Large intestine (tissue), 3 donors: ENCODE data around the gene MRPL4. TPM values are rescaled to one million over a fixed set of nuclear protein-coding genes. Genes with fewer than 3 reads are reported as not detected.
A peak's percentile ranks its signal among the peaks of the same experiment; 100 is the strongest.

Experiments used
- DNase-seq, 2 donors: peaks; one replicate each; pipeline versions ENCODE4 v3.0.0 to v3.0.0-alpha.2; 2013
- H3K27ac ChIP-seq: one replicate; pipeline ENCODE4 v1.5.1; 2013; ENCODE audit warnings: low read length
- H3K27me3 ChIP-seq: 2 replicates; pipeline ENCODE4 v1.6.1; 2013; ENCODE audit warnings: low read length; ENCODE audit not compliant: control insufficient read depth, insufficient read depth
- H3K36me3 ChIP-seq: 2 replicates; pipeline ENCODE4 v1.6.1; 2013; ENCODE audit warnings: low read length; ENCODE audit not compliant: control insufficient read depth, insufficient read depth
- H3K4me1 ChIP-seq: one replicate; pipeline ENCODE4 v1.6.1; 2013; ENCODE audit warnings: low read length; ENCODE audit not compliant: control insufficient read depth, insufficient read depth
- H3K4me3 ChIP-seq: one replicate; pipeline ENCODE4 v1.5.1; 2013; ENCODE audit warnings: low read length
- H3K9me3 ChIP-seq: one replicate; pipeline ENCODE4 v1.6.1; 2013; ENCODE audit warnings: mild to moderate bottlenecking, low read depth, low read length, moderate library complexity; ENCODE audit not compliant: control insufficient read depth
- WGBS: methylation state at CpG from one replicate; pipeline ENCODE4 v1.1.5; 2013; ENCODE audit warnings: low lambda C conversion rate; ENCODE audit not compliant: insufficient coverage; 5-methylcytosine and 5-hydroxymethylcytosine counted together
- polyA plus RNA-seq: library from polyadenylated mRNA; unstranded; fragments of 120-200 nt; gene quantifications from one replicate; pipeline ENCODE4 v1.2.1, GENCODE V29; 2013

MRPL4 gene
- polyA plus RNA-seq, 1 donor = 37.2 TPM

DNA sequence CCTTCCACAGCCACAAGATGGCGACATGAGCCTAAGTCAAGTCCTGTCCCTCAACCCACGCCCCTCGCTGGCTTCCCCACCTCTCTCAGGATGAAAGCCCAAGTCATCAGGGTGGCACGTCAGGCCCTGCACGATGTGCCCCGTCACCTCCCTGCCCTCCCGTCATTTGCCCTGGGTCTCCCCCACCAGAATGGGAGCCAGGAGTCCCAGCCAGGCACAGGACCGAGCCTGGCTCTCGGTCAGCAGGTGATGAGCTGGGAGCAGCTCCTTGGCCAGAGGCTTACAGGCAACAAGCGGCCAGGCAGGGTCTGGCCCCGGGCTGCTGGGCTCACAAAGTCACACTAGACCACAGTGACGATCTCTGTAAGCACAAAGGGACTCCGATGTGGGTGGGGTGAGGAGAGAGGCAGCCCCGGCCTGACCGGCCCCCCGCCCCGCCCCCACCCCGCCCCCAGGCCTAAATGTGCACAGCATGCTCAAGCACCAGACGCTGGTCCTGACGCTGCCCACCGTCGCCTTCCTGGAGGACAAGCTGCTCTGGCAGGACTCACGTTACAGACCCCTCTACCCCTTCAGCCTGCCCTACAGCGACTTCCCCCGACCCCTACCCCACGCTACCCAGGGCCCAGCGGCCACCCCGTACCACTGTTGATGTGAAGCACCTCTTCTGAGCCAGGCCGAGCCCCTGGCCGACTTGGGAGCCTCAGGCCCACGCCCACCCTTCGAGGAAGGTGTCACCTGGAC, 7.3 kb downstream of the MRPL4 start:
- no peak overlapping the region for H3K27ac ChIP-seq
- no peaks in the 10 kb centered on the region for H3K9me3 ChIP-seq
- peaks cover 32% of the 10 kb centered on the region for H3K36me3 ChIP-seq
- no CpG with 5 or more reads among the region's 32 CpGs for WGBS
- peak; percentile 69 to 81 for DNase-seq
- H3K4me3 ChIP-seq = no peak overlapping the region
- H3K27me3 ChIP-seq = no peaks in the 10 kb centered on the region
- no peaks in the 10 kb centered on the region for H3K4me1 ChIP-seq

DNA sequence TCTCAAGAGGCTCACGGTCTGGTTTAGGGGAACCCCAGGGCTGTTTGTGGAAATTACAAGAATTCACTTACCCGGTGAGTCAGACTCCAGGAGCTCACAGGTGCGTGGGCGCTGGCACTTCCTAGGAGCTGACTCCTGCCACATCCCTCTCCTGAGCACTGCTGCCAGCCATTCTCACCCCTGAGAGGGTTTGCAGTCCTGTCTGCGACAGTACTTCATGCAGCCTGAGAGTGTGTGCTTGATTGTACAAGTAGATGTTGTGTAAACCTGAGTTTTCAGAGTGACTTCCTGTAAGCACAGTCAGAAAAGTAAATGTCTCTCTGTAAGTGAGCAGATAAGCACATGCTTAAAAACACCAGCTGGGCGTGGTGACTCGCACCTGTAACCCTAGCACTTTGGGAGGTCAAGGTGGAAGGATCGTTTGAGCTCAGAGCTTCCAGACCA, 8.1 kb downstream of the MRPL4 start:
- DNase-seq = no peak
- WGBS = no CpG with 5 or more reads among the region's 8 CpGs
- H3K36me3 ChIP-seq = peaks cover 25% of the 10 kb centered on the region
- H3K27me3 ChIP-seq = no peaks in the 10 kb centered on the region
- no peak overlapping the region for H3K27ac ChIP-seq
- no peak overlapping the region for H3K4me3 ChIP-seq
- no peaks in the 10 kb centered on the region for H3K9me3 ChIP-seq
- H3K4me1 ChIP-seq = no peaks in the 10 kb centered on the region

DNA sequence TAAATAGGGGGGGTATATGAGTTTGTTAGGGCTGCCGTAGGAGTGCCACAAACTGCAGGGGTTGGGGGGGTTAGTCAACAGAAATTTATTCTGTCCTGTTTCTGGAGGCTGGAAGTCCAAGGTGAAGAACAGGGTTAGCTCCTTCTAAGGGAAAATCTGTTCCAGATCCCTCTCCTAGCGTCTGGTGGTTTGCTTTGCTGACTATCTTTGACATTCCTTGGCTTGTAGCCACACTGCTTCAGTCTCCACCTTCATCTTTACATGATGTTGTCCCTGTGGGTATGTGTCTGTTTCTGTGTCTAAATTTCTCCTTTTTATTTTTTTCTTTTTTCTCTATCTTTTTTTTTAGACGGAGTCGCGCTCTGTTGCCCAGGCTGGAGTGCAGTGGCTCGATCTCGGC, 10.8 kb downstream of the MRPL4 start:
- H3K4me3 ChIP-seq = no peak overlapping the region
- WGBS = no CpG with 5 or more reads among the region's 7 CpGs

DNA sequence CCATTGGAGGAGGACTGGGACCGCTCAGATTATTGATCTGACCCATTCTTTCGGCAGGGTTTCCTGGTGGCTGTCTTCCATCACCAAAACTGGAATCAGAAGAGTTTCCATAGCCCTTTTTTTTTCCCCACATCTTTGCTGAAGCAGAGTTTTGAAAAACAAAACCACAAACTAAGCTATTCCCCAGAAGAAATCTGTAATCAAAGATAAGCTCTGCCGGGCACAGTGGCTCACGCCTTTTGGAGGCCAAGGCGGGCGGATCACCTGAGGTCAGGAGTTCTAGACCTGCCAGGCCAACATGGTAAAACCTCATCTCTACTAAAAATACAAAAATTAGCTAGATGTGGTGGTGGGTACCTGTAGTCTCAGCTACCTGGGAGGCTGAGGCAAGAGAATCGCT, 14.7 kb downstream of the MRPL4 start:
- Histone ChIP-seq H3K27me3 (peaks cover 22% of the 10 kb centered on the region), H3K4me3 (no peak overlapping the region), H3K27ac (no peak overlapping the region), H3K36me3 (no peaks in the 10 kb centered on the region), H3K9me3 (peaks cover 6% of the 10 kb centered on the region), H3K4me1 (peaks cover 16% of the 10 kb centered on the region)
- no peak for DNase-seq
- 0% methylated on average over 1 of the region's 7 CpGs for WGBS

More for the DNA sequence above, 10.8 kb downstream of the MRPL4 start:
- Histone ChIP-seq H3K27me3 (no peaks in the 10 kb centered on the region), H3K36me3 (peaks cover 11% of the 10 kb centered on the region), H3K27ac (no peak overlapping the region), H3K9me3 (no peaks in the 10 kb centered on the region), H3K4me1 (no peaks in the 10 kb centered on the region)
- DNase-seq = no peak

DNA sequence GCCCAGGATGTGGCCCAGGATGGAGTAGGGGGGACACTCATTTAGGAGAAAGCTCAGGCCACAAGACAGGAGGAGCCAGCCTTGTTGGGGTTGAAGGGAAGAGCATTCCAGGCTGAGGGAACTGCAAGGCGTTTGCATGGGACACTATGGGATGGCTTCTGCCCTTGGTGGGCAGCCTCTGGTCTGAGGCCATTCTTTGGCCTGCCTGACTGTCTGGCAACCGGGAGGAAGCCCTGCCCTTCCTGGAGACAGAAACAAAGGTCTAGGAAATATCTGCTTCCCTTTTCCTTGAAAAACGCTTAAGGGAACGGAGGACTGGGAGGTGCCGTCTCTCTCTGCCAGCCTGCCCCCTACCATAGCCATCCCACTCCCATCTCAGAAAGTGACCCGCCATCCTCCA, 16.1 kb downstream of the MRPL4 start:
- WGBS = no CpG with 5 or more reads among the region's 6 CpGs
- Histone ChIP-seq H3K36me3 (no peaks in the 10 kb centered on the region), H3K9me3 (peaks cover 6% of the 10 kb centered on the region), H3K4me1 (peaks cover 16% of the 10 kb centered on the region), H3K27ac (no peak overlapping the region), H3K4me3 (no peak overlapping the region), H3K27me3 (peaks cover 29% of the 10 kb centered on the region)
- DNase-seq = no peak

DNA sequence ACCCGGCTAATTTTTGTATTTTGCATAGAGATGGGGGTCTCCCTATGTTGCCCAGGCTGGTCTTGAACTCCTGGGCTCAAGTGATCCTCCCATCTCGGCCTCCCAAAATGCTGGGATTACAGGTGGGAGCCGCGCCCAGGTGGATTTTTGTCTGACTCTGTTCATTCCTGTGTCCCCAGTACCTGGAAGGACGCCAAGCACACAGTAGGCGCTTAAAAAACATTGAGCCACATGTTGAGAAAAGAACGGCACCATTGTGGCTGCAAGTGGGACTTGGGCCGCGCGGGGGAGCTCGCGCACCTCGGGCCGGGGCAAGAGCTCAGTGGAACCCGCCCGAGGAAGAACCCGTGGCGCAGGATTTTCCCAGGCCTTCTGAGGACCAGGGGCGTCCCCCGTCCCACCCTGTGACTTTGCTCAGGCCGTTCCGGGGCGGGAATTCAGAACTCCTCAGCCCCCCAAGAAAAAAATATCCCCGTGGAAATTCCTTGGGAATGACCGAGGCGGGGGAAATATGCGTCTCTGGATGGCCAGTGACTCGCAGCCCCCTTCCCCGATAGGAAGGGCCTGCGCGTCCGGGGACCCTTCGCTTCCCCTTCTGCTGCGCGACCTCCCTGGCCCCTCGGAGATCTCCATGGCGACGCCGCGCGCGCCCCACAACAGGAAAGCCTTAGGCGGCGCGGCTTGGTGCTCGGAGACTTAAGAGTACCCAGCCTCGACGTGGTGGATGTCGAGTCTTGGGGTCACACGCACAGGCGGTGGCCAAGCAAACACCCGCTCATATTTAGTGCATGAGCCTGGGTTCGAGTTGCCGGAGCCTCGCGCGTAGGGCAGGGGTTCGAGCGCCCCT, 17.5 kb downstream of the MRPL4 start:
- peaks cover 16% of the 10 kb centered on the region for H3K4me1 ChIP-seq

DNA sequence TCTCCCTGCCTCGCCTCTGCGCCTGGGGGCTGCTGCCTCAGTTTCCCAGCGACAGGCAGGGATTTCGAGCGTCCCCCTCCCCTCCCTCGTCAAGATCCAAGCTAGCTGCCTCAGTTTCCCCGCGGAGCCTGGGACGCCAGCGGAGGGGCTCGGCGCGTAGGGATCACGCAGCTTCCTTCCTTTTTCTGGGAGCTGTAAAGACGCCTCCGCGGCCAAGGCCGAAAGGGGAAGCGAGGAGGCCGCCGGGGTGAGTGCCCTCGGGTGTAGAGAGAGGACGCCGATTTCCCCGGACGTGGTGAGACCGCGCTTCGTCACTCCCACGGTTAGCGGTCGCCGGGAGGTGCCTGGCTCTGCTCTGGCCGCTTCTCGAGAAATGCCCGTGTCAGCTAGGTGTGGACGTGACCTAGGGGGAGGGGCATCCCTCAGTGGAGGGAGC, 18.2 kb downstream of the MRPL4 start:
- H3K27me3 ChIP-seq = peaks cover 29% of the 10 kb centered on the region
- H3K4me1 ChIP-seq = peaks cover 16% of the 10 kb centered on the region
- H3K4me3 ChIP-seq = peak overlapping the region; percentile 71
- peaks cover 6% of the 10 kb centered on the region for H3K36me3 ChIP-seq
- peak in 1 of 2 donors; percentile 65 for DNase-seq
- peaks cover 6% of the 10 kb centered on the region for H3K9me3 ChIP-seq
- WGBS = no CpG with 5 or more reads among the region's 37 CpGs
- H3K27ac ChIP-seq = peak overlapping the region; percentile 80

More for the DNA sequence above, 17.5 kb downstream of the MRPL4 start:
- peak; percentile 76 to 77 for DNase-seq
- H3K27ac ChIP-seq = peak overlapping the region; percentile 80
- WGBS = no CpG with 5 or more reads among the region's 59 CpGs
- peaks cover under 1% of the 10 kb centered on the region for H3K36me3 ChIP-seq
- H3K27me3 ChIP-seq = peaks cover 29% of the 10 kb centered on the region
- H3K4me3 ChIP-seq = peak overlapping the region; percentile 71
- H3K9me3 ChIP-seq = peaks cover 6% of the 10 kb centered on the region

DNA sequence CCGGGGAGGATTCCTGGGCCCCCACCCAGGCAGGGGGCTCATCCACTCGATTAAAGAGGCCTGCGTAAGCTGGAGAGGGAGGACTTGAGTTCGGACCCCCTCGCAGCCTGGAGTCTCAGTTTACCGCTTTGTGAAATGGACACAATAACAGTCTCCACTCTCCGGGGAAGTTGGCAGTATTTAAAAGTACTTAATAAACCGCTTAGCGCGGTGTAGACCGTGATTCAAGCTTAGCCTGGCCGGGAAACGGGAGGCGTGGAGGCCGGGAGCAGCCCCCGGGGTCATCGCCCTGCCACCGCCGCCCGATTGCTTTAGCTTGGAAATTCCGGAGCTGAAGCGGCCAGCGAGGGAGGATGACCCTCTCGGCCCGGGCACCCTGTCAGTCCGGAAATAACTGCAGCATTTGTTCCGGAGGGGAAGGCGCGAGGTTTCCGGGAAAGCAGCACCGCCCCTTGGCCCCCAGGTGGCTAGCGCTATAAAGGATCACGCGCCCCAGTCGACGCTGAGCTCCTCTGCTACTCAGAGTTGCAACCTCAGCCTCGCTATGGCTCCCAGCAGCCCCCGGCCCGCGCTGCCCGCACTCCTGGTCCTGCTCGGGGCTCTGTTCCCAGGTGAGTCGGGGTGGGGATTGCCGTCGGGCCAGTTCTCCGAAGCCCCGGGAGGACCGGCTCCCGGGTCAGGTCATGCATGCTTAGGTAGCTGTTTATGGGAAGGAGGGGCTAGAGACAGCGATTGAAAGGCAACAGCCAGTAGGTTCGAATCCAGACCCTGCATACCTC, 18.8 kb downstream of the MRPL4 start, which contains the start of gene ICAM1:
ICAM1 (plus strand) TSS at position 505 of the 779 bp plus-strand sequence; CDS start at position 545, 40 bp downstream.
- H3K9me3 ChIP-seq = peaks cover 6% of the 10 kb centered on the region
- peak within 1 kb of the TSS; percentile 80 for H3K27ac ChIP-seq
- peaks cover 16% of the 10 kb centered on the region for H3K4me1 ChIP-seq
- peaks cover 6% of the 10 kb centered on the region for H3K36me3 ChIP-seq
- H3K4me3 ChIP-seq = peak within 1 kb of the TSS; percentile 71
- peaks cover 29% of the 10 kb centered on the region for H3K27me3 ChIP-seq
- WGBS = no CpG with 5 or more reads among the region's 51 CpGs
- peak; percentile 84 to 90 for DNase-seq

DNA sequence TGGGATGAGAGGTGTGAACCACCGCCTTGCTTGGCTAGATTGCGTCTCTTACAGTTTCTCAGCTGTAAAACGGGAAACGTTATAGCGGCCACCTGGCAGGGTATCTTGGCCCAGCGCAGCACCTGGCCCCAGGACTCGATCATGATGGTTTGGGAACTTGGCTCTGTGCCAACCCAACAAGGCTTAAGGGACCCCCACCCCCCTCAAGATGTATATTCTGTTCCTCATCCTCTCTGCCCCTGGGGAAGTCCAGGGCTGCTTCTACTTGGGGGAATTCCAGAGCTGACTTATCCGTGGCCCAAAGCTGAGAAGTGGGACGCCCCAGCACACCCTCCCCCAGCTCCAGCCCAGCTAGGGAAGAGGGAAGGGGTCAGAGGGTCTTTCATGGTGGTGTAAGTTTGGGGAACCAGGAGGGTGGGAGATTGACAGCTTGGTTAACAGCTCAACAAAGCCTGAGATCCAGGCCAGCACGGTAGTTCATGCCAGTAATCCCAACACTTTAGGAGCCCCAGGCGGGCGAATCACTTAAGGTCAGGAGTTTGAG, 19.6 kb downstream of the MRPL4 start:
- peak in 1 of 2 donors; percentile 40 for DNase-seq
- peaks cover 6% of the 10 kb centered on the region for H3K36me3 ChIP-seq
- peak overlapping the region; percentile 80 for H3K27ac ChIP-seq
- peaks cover 6% of the 10 kb centered on the region for H3K9me3 ChIP-seq
- peaks cover 16% of the 10 kb centered on the region for H3K4me1 ChIP-seq
- H3K27me3 ChIP-seq = peaks cover 29% of the 10 kb centered on the region
- no CpG with 5 or more reads among the region's 12 CpGs for WGBS
- peak overlapping the region; percentile 71 for H3K4me3 ChIP-seq
